ENCODE measurements around the gene CUL4B. TPM values are rescaled to one million over a fixed set of nuclear protein-coding genes. Genes with fewer than 3 reads are reported as not detected.
A peak's percentile ranks its signal among the peaks of the same experiment; 100 is the strongest.

Gene CUL4B
- total RNA-seq, 1 experiment from 2014 or later = 38.9 TPM

DNA sequence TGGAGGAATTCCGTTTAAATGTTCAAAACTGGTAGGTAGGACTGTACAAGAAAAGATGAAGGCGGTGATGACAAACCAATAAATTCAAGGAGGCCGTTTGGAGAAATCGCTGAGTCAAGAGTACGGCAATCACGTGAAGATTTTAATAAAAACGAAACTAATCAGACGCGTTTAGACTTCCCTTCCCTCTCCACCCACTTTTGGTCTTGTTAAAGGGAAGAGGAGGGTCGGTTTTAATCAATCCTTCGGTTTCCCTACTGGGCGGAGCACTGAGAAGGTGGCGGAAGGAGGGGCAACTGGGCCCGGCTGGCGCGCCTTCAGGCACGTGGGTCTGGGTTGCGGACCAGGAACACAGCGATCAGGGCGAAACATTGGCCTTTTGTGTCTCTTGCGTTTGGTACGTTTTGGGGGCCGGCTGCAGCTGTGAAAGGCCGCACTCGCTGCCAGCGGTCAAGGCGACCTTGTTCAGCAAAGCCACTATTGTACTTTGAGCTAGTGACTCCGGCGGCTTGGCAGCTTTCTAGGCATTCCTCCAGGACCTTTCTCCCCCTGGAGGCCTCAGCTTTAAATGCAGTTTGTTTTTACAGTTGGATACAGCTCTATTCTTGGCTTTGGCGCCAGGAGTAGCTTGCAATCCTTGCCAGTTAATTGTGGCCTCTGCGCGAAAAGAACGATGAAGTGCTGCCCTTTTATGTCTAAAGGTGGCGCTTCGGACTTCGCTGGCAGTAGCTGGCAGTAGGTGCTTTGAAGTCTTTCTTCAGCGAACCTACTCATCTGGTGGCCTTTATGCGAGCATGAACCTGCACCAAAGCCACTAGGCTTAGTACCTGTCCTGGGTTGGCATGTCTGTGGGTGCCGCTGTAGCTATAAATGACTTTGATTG is 74.9 kb downstream of the CUL4B start:
- DNase-seq (ENCODE audit: low spot score) (peak; percentile 53), ATAC-seq (peak; percentile 94)
- peak overlapping the region; percentile 93 for H3K27ac Mint-ChIP-seq
- ChIA-PET CTCF (interaction anchor here (0.7 to 1.6 kb wide), 23 partner anchors 9 to 507 kb away, joined by 3 to 19 read pairs (median 4); partner anchors contain the start of genes CUL4B, LAMP2 and MCTS1), POLR2A (interaction anchor here (1.0 kb wide), 1 partner anchor 17 kb away, joined by 8 read pairs; the partner anchor contains the start of gene LAMP2)
- H3K36me3 Mint-ChIP-seq = no peaks in the 10 kb centered on the region
- no peaks in the 10 kb centered on the region for H3K9me3 Mint-ChIP-seq
- H3K4me3 Mint-ChIP-seq = peak overlapping the region; percentile 66
- H3K27me3 Mint-ChIP-seq (ENCODE audit: low read depth) = no peaks in the 10 kb centered on the region
- no peak for TF ChIP-seq GRHL2 (CRISPR knock-in tag; IDR thresholded peaks at IDR 0.05; ENCODE audit: insufficient replicate concordance, severe bottlenecking)
- TF ChIP-seq GABPB1 (CRISPR knock-in tag; IDR thresholded peaks at IDR 0.05) = 0 out of 2 replicates have a peak, but pooled peaks have one; percentile 22
- TF ChIP-seq, protein P1, sequence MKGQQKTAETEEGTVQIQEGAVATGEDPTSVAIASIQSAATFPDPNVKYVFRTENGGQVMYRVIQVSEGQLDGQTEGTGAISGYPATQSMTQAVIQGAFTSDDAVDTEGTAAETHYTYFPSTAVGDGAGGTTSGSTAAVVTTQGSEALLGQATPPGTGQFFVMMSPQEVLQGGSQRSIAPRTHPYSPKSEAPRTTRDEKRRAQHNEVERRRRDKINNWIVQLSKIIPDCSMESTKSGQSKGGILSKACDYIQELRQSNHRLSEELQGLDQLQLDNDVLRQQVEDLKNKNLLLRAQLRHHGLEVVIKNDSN (CRISPR knock-in tag; IDR thresholded peaks at IDR 0.05) = peak; percentile 64; the same call in 1 of the 2 replicates
- TF ChIP-seq, protein P2, sequence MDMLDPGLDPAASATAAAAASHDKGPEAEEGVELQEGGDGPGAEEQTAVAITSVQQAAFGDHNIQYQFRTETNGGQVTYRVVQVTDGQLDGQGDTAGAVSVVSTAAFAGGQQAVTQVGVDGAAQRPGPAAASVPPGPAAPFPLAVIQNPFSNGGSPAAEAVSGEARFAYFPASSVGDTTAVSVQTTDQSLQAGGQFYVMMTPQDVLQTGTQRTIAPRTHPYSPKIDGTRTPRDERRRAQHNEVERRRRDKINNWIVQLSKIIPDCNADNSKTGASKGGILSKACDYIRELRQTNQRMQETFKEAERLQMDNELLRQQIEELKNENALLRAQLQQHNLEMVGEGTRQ (CRISPR knock-in tag; IDR thresholded peaks at IDR 0.05) = peak; percentile 49; the same call in 1 of the 2 replicates
- TF ChIP-seq CBFB (CRISPR knock-in tag; IDR thresholded peaks at IDR 0.05; ENCODE audit: low read depth) = no peak
- TF ChIP-seq, protein P3, sequence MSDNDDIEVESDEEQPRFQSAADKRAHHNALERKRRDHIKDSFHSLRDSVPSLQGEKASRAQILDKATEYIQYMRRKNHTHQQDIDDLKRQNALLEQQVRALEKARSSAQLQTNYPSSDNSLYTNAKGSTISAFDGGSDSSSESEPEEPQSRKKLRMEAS (CRISPR knock-in tag; IDR thresholded peaks at IDR 0.05) = peak; percentile 84
- TF ChIP-seq, protein P4, sequence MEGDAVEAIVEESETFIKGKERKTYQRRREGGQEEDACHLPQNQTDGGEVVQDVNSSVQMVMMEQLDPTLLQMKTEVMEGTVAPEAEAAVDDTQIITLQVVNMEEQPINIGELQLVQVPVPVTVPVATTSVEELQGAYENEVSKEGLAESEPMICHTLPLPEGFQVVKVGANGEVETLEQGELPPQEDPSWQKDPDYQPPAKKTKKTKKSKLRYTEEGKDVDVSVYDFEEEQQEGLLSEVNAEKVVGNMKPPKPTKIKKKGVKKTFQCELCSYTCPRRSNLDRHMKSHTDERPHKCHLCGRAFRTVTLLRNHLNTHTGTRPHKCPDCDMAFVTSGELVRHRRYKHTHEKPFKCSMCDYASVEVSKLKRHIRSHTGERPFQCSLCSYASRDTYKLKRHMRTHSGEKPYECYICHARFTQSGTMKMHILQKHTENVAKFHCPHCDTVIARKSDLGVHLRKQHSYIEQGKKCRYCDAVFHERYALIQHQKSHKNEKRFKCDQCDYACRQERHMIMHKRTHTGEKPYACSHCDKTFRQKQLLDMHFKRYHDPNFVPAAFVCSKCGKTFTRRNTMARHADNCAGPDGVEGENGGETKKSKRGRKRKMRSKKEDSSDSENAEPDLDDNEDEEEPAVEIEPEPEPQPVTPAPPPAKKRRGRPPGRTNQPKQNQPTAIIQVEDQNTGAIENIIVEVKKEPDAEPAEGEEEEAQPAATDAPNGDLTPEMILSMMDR (IDR thresholded peaks at IDR 0.05) = peak; percentile 26; the same call in 1 of the 2 replicates
- 0 out of 2 replicates have a peak, but pooled peaks have one; percentile 61 for TF ChIP-seq NFE2L1 (CRISPR knock-in tag; IDR thresholded peaks at IDR 0.05)
- H3K4me1 Mint-ChIP-seq = no peaks in the 10 kb centered on the region

DNA sequence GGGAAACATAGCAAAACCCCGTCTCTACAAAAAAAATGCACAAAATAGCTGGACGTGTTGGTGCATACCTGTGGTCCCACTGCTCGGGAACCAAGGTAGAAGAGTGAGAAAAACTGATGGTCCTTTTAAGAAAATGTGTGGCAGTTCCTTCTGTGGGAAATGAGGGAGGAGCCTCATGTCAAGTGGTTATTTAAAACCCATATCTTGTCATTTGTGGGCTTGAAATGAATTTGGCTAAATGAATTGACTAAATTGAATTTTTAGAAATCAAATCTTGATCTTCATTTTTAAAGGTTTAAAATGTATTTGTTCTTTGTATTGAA is 75.5 kb downstream of the CUL4B start:
- Mint-ChIP-seq H3K27ac (peak overlapping the region; percentile 93), H3K27me3 (ENCODE audit: low read depth) (no peaks in the 10 kb centered on the region), H3K9me3 (no peaks in the 10 kb centered on the region), H3K4me3 (peak overlapping the region; percentile 66), H3K4me1 (no peaks in the 10 kb centered on the region), H3K36me3 (no peaks in the 10 kb centered on the region)
- ATAC-seq = no peak
- TF ChIP-seq, protein P5, sequence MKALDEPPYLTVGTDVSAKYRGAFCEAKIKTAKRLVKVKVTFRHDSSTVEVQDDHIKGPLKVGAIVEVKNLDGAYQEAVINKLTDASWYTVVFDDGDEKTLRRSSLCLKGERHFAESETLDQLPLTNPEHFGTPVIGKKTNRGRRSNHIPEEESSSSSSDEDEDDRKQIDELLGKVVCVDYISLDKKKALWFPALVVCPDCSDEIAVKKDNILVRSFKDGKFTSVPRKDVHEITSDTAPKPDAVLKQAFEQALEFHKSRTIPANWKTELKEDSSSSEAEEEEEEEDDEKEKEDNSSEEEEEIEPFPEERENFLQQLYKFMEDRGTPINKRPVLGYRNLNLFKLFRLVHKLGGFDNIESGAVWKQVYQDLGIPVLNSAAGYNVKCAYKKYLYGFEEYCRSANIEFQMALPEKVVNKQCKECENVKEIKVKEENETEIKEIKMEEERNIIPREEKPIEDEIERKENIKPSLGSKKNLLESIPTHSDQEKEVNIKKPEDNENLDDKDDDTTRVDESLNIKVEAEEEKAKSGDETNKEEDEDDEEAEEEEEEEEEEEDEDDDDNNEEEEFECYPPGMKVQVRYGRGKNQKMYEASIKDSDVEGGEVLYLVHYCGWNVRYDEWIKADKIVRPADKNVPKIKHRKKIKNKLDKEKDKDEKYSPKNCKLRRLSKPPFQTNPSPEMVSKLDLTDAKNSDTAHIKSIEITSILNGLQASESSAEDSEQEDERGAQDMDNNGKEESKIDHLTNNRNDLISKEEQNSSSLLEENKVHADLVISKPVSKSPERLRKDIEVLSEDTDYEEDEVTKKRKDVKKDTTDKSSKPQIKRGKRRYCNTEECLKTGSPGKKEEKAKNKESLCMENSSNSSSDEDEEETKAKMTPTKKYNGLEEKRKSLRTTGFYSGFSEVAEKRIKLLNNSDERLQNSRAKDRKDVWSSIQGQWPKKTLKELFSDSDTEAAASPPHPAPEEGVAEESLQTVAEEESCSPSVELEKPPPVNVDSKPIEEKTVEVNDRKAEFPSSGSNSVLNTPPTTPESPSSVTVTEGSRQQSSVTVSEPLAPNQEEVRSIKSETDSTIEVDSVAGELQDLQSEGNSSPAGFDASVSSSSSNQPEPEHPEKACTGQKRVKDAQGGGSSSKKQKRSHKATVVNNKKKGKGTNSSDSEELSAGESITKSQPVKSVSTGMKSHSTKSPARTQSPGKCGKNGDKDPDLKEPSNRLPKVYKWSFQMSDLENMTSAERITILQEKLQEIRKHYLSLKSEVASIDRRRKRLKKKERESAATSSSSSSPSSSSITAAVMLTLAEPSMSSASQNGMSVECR (CRISPR knock-in tag; IDR thresholded peaks at IDR 0.05; ENCODE audit: borderline replicate concordance) = no peak
- TF ChIP-seq FOXK1 (CRISPR knock-in tag; IDR thresholded peaks at IDR 0.05) (no peak), OVOL2 (CRISPR knock-in tag; IDR thresholded peaks at IDR 0.05; ENCODE audit: borderline replicate concordance) (no peak), EMX1 (CRISPR knock-in tag; IDR thresholded peaks at IDR 0.05) (no peak), ZNF219 (CRISPR knock-in tag; IDR thresholded peaks at IDR 0.05; ENCODE audit: borderline replicate concordance) (no peak), NFATC4 (CRISPR knock-in tag; IDR thresholded peaks at IDR 0.05) (no peak), FOXJ3 (CRISPR knock-in tag; IDR thresholded peaks at IDR 0.05; ENCODE audit: borderline replicate concordance) (no peak), MXD4 (CRISPR knock-in tag; IDR thresholded peaks at IDR 0.05; ENCODE audit: borderline replicate concordance) (no peak), NR1H2 (CRISPR knock-in tag; IDR thresholded peaks at IDR 0.05) (no peak)
- TF ChIP-seq, protein P6, sequence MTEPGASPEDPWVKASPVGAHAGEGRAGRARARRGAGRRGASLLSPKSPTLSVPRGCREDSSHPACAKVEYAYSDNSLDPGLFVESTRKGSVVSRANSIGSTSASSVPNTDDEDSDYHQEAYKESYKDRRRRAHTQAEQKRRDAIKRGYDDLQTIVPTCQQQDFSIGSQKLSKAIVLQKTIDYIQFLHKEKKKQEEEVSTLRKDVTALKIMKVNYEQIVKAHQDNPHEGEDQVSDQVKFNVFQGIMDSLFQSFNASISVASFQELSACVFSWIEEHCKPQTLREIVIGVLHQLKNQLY (CRISPR knock-in tag; IDR thresholded peaks at IDR 0.05) = no peak
- TF ChIP-seq, protein P7, sequence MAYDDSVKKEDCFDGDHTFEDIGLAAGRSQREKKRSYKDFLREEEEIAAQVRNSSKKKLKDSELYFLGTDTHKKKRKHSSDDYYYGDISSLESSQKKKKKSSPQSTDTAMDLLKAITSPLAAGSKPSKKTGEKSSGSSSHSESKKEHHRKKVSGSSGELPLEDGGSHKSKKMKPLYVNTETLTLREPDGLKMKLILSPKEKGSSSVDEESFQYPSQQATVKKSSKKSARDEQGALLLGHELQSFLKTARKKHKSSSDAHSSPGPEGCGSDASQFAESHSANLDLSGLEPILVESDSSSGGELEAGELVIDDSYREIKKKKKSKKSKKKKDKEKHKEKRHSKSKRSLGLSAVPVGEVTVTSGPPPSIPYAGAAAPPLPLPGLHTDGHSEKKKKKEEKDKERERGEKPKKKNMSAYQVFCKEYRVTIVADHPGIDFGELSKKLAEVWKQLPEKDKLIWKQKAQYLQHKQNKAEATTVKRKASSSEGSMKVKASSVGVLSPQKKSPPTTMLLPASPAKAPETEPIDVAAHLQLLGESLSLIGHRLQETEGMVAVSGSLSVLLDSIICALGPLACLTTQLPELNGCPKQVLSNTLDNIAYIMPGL (CRISPR knock-in tag; IDR thresholded peaks at IDR 0.05) = no peak
- TF ChIP-seq, protein P8, sequence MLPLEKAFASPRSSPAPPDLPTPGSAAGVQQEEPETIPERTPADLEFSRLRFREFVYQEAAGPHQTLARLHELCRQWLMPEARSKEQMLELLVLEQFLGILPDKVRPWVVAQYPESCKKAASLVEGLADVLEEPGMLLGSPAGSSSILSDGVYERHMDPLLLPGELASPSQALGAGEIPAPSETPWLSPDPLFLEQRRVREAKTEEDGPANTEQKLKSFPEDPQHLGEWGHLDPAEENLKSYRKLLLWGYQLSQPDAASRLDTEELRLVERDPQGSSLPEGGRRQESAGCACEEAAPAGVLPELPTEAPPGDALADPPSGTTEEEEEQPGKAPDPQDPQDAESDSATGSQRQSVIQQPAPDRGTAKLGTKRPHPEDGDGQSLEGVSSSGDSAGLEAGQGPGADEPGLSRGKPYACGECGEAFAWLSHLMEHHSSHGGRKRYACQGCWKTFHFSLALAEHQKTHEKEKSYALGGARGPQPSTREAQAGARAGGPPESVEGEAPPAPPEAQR (CRISPR knock-in tag; IDR thresholded peaks at IDR 0.05) = no peak
- no peak for DNase-seq (ENCODE audit: low spot score)
- ChIA-PET CTCF (interaction anchor here (0.7 to 1.6 kb wide), 10 partner anchors 14 to 179 kb away, joined by 3 to 19 read pairs (median 4); partner anchors contain the start of gene LAMP2), POLR2A (no interaction called here)
